Astrocyte of the cerebellum (primary cell): Measurements from ENCODE around the gene SYCP2.

Experiments used
- DNase-seq: peaks from one replicate; pipeline ENCODE4 v3.0.0-alpha.2; 2011; ENCODE audit warnings: low read depth
- H3K4me3 ChIP-seq: 2 replicates; pipeline ENCODE4 v1.5.1; 2011; ENCODE audit warnings: mild to moderate bottlenecking, low read depth, low read length, moderate library complexity
- CTCF ChIP-seq: IDR thresholded peaks from 2 replicates; pipeline ENCODE4 v1.5.1; 2012; ENCODE audit warnings: low read length, low read depth, moderate library complexity, mild to moderate bottlenecking; ENCODE audit errors: missing control alignments
- in situ Hi-C: cut with HindIII; loops from 2 replicates; pipeline ENCODE4 v1.10.0; 2017; ENCODE audit warnings: low sequenced_read_pairs

The SYCP2 gene

GRCh38 chr20:59945731-59946130 lies 12.3 kb upstream of the SYCP2 start:
- in situ Hi-C loops, result no loop called here
- H3K4me3 ChIP-seq, result no peak overlapping the region
- no peak for TF ChIP-seq CTCF
- no peak for DNase-seq

- in situ Hi-C loops, result no loop called here
- no peak for TF ChIP-seq CTCF
- no peak for DNase-seq
- no peak overlapping the region for H3K4me3 ChIP-seq
Observed at GRCh38 chr20:59945175-59945574, 11.7 kb upstream of the SYCP2 start.

- no peak for TF ChIP-seq CTCF
- DNase-seq, result no peak
- H3K4me3 ChIP-seq, result no peak overlapping the region
- in situ Hi-C loops, result no loop called here
Observed at GRCh38 chr20:59944726-59945125, 11.3 kb upstream of the SYCP2 start.

GRCh38 chr20:59942245-59942644 lies 8.8 kb upstream of the SYCP2 start:
- in situ Hi-C loops, result no loop called here
- no peak overlapping the region for H3K4me3 ChIP-seq

GRCh38 chr20:59940956-59941294 lies 7.5 kb upstream of the SYCP2 start:
- TF ChIP-seq CTCF, result no peak
- in situ Hi-C loops, result no loop called here
- no peak for DNase-seq
- peak overlapping the region; percentile 71 for H3K4me3 ChIP-seq

More at GRCh38 chr20:59942245-59942644, 8.8 kb upstream of the SYCP2 start:
- no peak for TF ChIP-seq CTCF
- DNase-seq, result no peak

GRCh38 chr20:59940129-59940955 lies 6.9 kb upstream of the SYCP2 start, which contains the start of the genes FAM217B and PPP1R3D:
Gene FAM217B (plus strand): TSS chr20:59940389. CDS start chr20:59943944, 3,555 bp downstream.
Gene PPP1R3D (minus strand): TSS chr20:59940305. CDS start chr20:59939931, 374 bp downstream.
- DNase-seq, result peak; percentile 89
- in situ Hi-C loops, result no loop called here
- peak within 1 kb of the TSS; percentile 71 for H3K4me3 ChIP-seq
- no peak for TF ChIP-seq CTCF
